K562 (cell line): ENCODE results near the gene SLC6A6. TPM values are rescaled to one million over a fixed set of nuclear protein-coding genes. Genes with fewer than 3 reads are reported as not detected.

ENCODE experiments used
- ATAC-seq: fragments of 200-7000 bp; cut with Tn5 transposase; 3 replicates; pipeline ENCODE4 v1.9.1; 2020; ENCODE audit warnings: moderate library complexity
- BruUV-seq: library from RNA; stranded (reverse); fragments of 400-500 nt; replicated peaks from 2 replicates; lab custom pipeline; 2021; lab: Mats Ljungman, UMichigan
- CTCF ChIA-PET: fragments of 300-600 bp; formaldehyde crosslinking; extraction: SDS; loops from one replicate; lab custom pipeline; 2021; ENCODE audit warnings: low intra/inter-chr PET ratio; lab: Yijun Ruan, JAX
- POLR2A ChIA-PET: fragments of 300-600, 350-650 bp; sonication (Branson Sonifier 250); formaldehyde crosslinking; extraction: SDS; loops from one replicate; lab custom pipeline; 2021; ENCODE audit warnings: antibody characterized with exemption, inconsistent platforms; lab: Yijun Ruan, JAX
- DNase-seq, 4 experiments: peaks; one replicate each; pipeline versions ENCODE4 v3.0.0 to v3.0.0-alpha.2; 2011 to 2018; ENCODE audit warnings: low spot score in 3 of 4, mixed read lengths in 3 of 4; ENCODE audit errors: extremely low read depth in 1 of 4
- FAIRE-seq: peaks from 2 replicates; lab custom pipeline; 2011; peaks lifted over from hg19 to GRCh38; lab: Jason Lieb, UNC
- H2AFZ ChIP-seq: 2 replicates; pipeline ENCODE4 v1.6.0; 2011; ENCODE audit warnings: low read depth, low read length, control low read depth, inconsistent platforms
- H3K27ac ChIP-seq: fragments of 200-600 bp; 3 replicates; pipeline ENCODE4 v1.8.0; 2011; ENCODE audit warnings: low read depth, mild to moderate bottlenecking, control low read depth, inconsistent platforms, low read length, moderate library complexity, mixed read lengths; ENCODE audit errors: extremely low read depth
- H3K27me3 ChIP-seq, 2 experiments: fragments of 300-600 bp in 1 of 2; 2 replicates in 1 of 2; 3 replicates in 1 of 2; pipeline versions ENCODE4 v1.6.0 to v1.8.0; 2011; ENCODE audit warnings: inconsistent platforms in 2 of 2, low read length in 2 of 2, mild to moderate bottlenecking in 1 of 2, mixed read lengths in 1 of 2, moderate library complexity in 1 of 2; ENCODE audit not compliant: control insufficient read depth in 2 of 2, insufficient read depth in 2 of 2
- H3K36me3 ChIP-seq: fragments of 300-600 bp; 3 replicates; pipeline ENCODE4 v1.8.0; 2011; ENCODE audit warnings: mild to moderate bottlenecking, low read length, inconsistent platforms; ENCODE audit not compliant: control insufficient read depth, insufficient read depth
- H3K4me1 ChIP-seq, 2 experiments: fragments of 200-600 bp in 1 of 2; replicated peaks in 1 of 2; 2 replicates in 1 of 2; 3 replicates in 1 of 2; pipeline versions ENCODE4 v1.5.1 to v1.8.0; 2011; ENCODE audit warnings: inconsistent platforms in 2 of 2, low read length in 2 of 2, mild to moderate bottlenecking in 1 of 2, mixed read lengths in 1 of 2, moderate library complexity in 1 of 2; ENCODE audit not compliant: control insufficient read depth in 2 of 2, insufficient read depth in 2 of 2
- H3K4me2 ChIP-seq: 2 replicates; pipeline ENCODE4 v1.6.1; 2011; ENCODE audit warnings: low read length, control low read depth, inconsistent platforms, mixed read lengths; ENCODE audit not compliant: insufficient read depth
- H3K4me3 ChIP-seq: fragments of 200-600 bp; sonication (generic), shearing (Covaris generic); 2 replicates; pipeline ENCODE4 v1.5.1; 2016; ENCODE audit warnings: control low read depth, inconsistent platforms
- H3K79me2 ChIP-seq: fragments of 200-600 bp; 3 replicates; pipeline ENCODE4 v1.8.0; 2011; ENCODE audit warnings: low read length, inconsistent platforms; ENCODE audit not compliant: control insufficient read depth, insufficient read depth
- H3K9ac ChIP-seq, 2 experiments: 2 replicates each; pipeline versions ENCODE4 v1.6.0 to v1.6.1; 2011; ENCODE audit warnings: low read depth in 2 of 2, low read length in 2 of 2, control low read depth in 1 of 2, inconsistent platforms in 1 of 2, mild to moderate bottlenecking in 1 of 2, mixed read lengths in 1 of 2; ENCODE audit not compliant: insufficient read depth in 1 of 2
- H3K9me1 ChIP-seq: one replicate; pipeline ENCODE4 v1.6.0; 2011; ENCODE audit warnings: inconsistent platforms, mild to moderate bottlenecking, low read length, moderate library complexity; ENCODE audit not compliant: control insufficient read depth, insufficient read depth
- H3K9me3 ChIP-seq: replicated peaks from 2 replicates; pipeline ENCODE4 v1.5.1; 2011; ENCODE audit warnings: low read depth, low read length, inconsistent platforms; ENCODE audit not compliant: control insufficient read depth, insufficient read depth
- H4K20me1 ChIP-seq: replicated peaks from 2 replicates; pipeline ENCODE4 v1.6.1; 2011; ENCODE audit warnings: low read length, inconsistent platforms, mixed read lengths; ENCODE audit not compliant: control insufficient read depth, insufficient read depth
- CEBPB ChIP-seq: fragments of 450-650 bp; IDR thresholded peaks from 2 replicates; pipeline ENCODE4 v1.6.1; 2016; ENCODE audit warnings: missing genetic modification characterization, missing compliant biosample characterization
- CREB1 ChIP-seq, 2 experiments: sonication (generic) in 1 of 2; formaldehyde crosslinking in 1 of 2; IDR thresholded peaks; 2 replicates each; pipeline versions ENCODE4 v1.6.1 to v1.8.0; 2012 to 2022; ENCODE audit warnings: inconsistent platforms in 1 of 2, mild to moderate bottlenecking in 1 of 2, missing genetic modification reagents in 1 of 2, moderate library complexity in 1 of 2
- DIDO1 ChIP-seq: fragments of 450-650 bp; IDR thresholded peaks from 2 replicates; pipeline ENCODE4 v1.6.1; 2016; ENCODE audit warnings: low read depth, missing biosample characterization, missing genetic modification characterization
- FOXA3 ChIP-seq, 2 experiments: fragments of 450-650 bp in 1 of 2; sonication (generic) in 1 of 2; formaldehyde crosslinking; IDR thresholded peaks in 1 of 2; conservative IDR thresholded peaks in 1 of 2; 2 replicates each; pipeline versions ENCODE4 v1.4.0 to v1.8.0; 2020 to 2022; ENCODE audit warnings: mild to moderate bottlenecking in 2 of 2, missing genetic modification reagents in 1 of 2
- JUNB ChIP-seq: fragments of 450-650 bp; formaldehyde crosslinking; conservative IDR thresholded peaks from 2 replicates; pipeline ENCODE4 v1.4.0; 2020; ENCODE audit warnings: mild to moderate bottlenecking
- NFE2 ChIP-seq: IDR thresholded peaks from 2 replicates; pipeline ENCODE4 v1.6.1; 2014; ENCODE audit warnings: antibody characterized with exemption, low read depth
- PBX2 ChIP-seq, 2 experiments: IDR thresholded peaks in 1 of 2; conservative IDR thresholded peaks in 1 of 2; 2 replicates each; pipeline ENCODE4 v1.6.1; 2016; ENCODE audit warnings: low read depth in 2 of 2, mild to moderate bottlenecking in 1 of 2, missing compliant biosample characterization in 1 of 2, missing genetic modification characterization in 1 of 2, moderate library complexity in 1 of 2
- RBM34 ChIP-seq: fragments of 200-400 bp; formaldehyde crosslinking; IDR thresholded peaks from 2 replicates; pipeline ENCODE4 v1.6.1; 2018; ENCODE audit warnings: low read length, borderline replicate concordance; ENCODE audit not compliant: insufficient read depth
- VEZF1 ChIP-seq: fragments of 200-800 bp; sonication (Bioruptor generic); IDR thresholded peaks from 2 replicates; pipeline ENCODE4 v1.6.1; 2017; ENCODE audit warnings: missing genetic modification characterization, missing compliant biosample characterization
- YBX1 ChIP-seq: fragments of 450-650 bp; IDR thresholded peaks from 2 replicates; pipeline ENCODE4 v1.7.1; 2016; ENCODE audit warnings: mild to moderate bottlenecking
- ZNF143 ChIP-seq: sonication (generic); formaldehyde crosslinking; IDR thresholded peaks from 2 replicates; pipeline ENCODE4 v1.9.0; 2022; ENCODE audit warnings: mild to moderate bottlenecking, missing genetic modification reagents
- ZNF76 ChIP-seq: fragments of 250-450 bp; sonication (Bioruptor Pico); IDR thresholded peaks from 2 replicates; pipeline ENCODE4 v1.4.0; 2020; ENCODE audit warnings: mild to moderate bottlenecking, moderate library complexity, borderline replicate concordance
- WGBS: fragments of 100-300 bp; shearing (Covaris generic); methylation state at CpG from one replicate; pipeline ENCODE4 v1.1.6; 2016; ENCODE audit warnings: low coverage, mixed read lengths; ENCODE audit not compliant: insufficient coverage; ENCODE audit errors: missing lambda C conversion rate; 5-methylcytosine and 5-hydroxymethylcytosine counted together
- in situ Hi-C: fragments of 300-500 bp; cut with MboI; formaldehyde crosslinking; loops from 4 replicates; pipeline ENCODE4 v1.15.0; 2018; ENCODE audit warnings: inconsistent platforms, mixed read lengths
- intact Hi-C: fragments of 100-400 bp; cut with micrococcal nuclease; formaldehyde crosslinking; loops from 2 replicates; pipeline ENCODE4 v1.14.2; 2022
- polyA plus RNA-seq, 8 experiments: library from polyadenylated mRNA; depleted of rRNA in 4 of 8; stranded (reverse) in 5 of 8; unstranded in 3 of 8; fragments of >200 nt; fragmentation: Nextera tagmentation in 2 of 8; fragmentation: Illumina TruSeq in 1 of 8; extraction: Ambion mirVana in 2 of 8; extraction: Trizol in 1 of 8; gene quantifications; 2 replicates each; pipeline versions ENCODE4 v1.2.1 to v1.2.3, GENCODE V29; 2011 to 2014; ENCODE audit warnings: inconsistent platforms in 1 of 8, missing spikeins in 1 of 8
- total RNA-seq, 7 experiments: library from RNA; depleted of rRNA in 6 of 7; stranded (reverse); fragments of >200 nt in 6 of 7; fragmentation: Illumina TruSeq in 2 of 7; extraction: Trizol in 2 of 7; gene quantifications; 2 replicates each; pipeline versions ENCODE4 v1.2.1 to v1.2.3, GENCODE V29; 2011 to 2021; ENCODE audit warnings: low replicate concordance in 1 of 7

The SLC6A6 gene
- total and polyA plus RNA-seq, 9 of the 15 experiments (the other 6 are each of a cell fraction or from before 2014, with no cell fraction given), result 12.3 to 203 (median 93.2) TPM

DNA sequence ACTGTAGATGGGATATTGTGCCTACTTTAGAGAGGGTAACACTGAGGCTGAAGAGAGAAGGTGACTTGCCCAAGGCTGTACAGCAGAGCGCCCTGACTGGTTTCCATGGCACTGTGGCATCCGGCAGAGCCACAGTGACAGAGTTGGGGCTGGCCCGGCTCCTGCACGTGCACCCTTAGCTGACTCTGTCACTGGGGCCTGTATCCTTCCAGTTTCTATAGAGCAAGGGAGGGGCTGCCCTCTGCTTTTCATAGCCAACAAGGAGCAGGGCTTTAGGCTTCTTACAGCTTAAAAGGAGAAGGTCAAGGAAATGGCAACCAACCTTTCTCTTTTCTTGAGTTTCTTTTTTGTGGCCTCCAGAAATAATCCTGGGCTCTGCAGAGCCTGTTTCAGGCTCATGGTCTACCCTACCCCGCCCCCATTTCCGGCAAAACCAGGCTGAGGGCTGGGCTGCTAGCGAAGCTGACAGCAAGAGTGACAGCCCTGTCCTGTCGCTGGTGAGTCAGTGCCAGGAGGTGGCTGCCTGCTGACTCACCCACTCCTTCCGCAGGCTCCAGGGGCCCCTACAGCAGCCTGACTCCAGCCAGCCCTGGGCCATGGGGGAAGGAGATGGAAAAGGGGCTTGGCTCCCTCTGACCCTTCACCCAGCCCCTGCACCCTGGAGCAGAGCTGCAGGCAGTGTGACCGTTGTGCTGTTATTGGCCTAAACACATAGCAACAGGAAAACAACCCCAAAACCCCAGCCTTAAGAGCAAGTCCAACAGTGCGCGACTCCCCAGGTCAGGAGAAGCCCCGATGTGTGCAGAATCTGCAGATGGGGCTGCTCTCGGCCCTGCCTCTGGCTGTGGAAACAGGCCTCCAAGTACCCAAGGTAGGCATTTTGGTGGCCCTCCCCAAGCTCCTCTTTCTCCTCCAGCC is 29.8 kb downstream of the SLC6A6 start:
- Histone ChIP-seq H3K27ac (peak overlapping the region; percentile 80), H2AFZ (no peak overlapping the region), H4K20me1 (peaks cover 21% of the 10 kb centered on the region), H3K9ac (peak overlapping the region; percentile 60 to 88), H3K36me3 (peaks cover 88% of the 10 kb centered on the region; the same call in 2 of the 3 replicates), H3K9me3 (no peaks in the 10 kb centered on the region), H3K27me3 (no peaks in the 10 kb centered on the region), H3K4me3 (peak overlapping the region; percentile 7; the same call in 1 of the 2 replicates), H3K4me2 (peak overlapping the region; percentile 70), H3K9me1 (peaks cover 10% of the 10 kb centered on the region), H3K79me2 (peaks cover 100% of the 10 kb centered on the region), H3K4me1 (peaks cover 47 to 63% of the 10 kb centered on the region in 2 experiments)
- ATAC-seq (peak; percentile 97), FAIRE-seq (peak; percentile 98), DNase-seq (peak; percentile 94 to 97 (median 96))
- WGBS, result 24% methylated on average over 14 of the region's 14 CpGs
- ChIA-PET CTCF (no interaction called here), POLR2A (interaction anchor here (0.5 to 2.7 kb wide), 9 partner anchors 8 to 1313 kb away, joined by 3 to 7 read pairs (median 3); no protein-coding TSS in a partner anchor)
- in situ Hi-C loops (no loop called here), intact Hi-C loops (loop anchor here (1.0 to 10.0 kb wide), 2 partner anchors 22 to 227 kb away; no protein-coding TSS in a partner anchor)
- TSS peak; percentile 72 for BruUV-seq
- TF ChIP-seq JUNB (CRISPR knock-in tag) (peak; percentile 88), NFE2 (peak; percentile 95), DIDO1 (no peak), RBM34 (no peak), CREB1 (IDR thresholded peaks at IDR 0.05) (0 out of 2 replicates have a peak, but pooled peaks have one; percentile 47), CREB1 (CRISPR knock-in tag; IDR thresholded peaks at IDR 0.05) (0 out of 2 replicates have a peak, but pooled peaks have one; percentile 19), YBX1 (no peak), VEZF1 (CRISPR knock-in tag) (peak; percentile 80), CEBPB (no peak), PBX2 (CRISPR knock-in tag; IDR thresholded peaks at IDR 0.05; ENCODE audit: low read depth) (peak; percentile 93), PBX2 (tag; conservative IDR thresholded peaks at IDR 0.05; ENCODE audit: low read depth) (peak; percentile 97), ZNF143 (no peak), ZNF76 (CRISPR knock-in tag) (no peak), FOXA3 (CRISPR knock-in tag; conservative IDR thresholded peaks at IDR 0.05 in 1 of 2, IDR thresholded peaks at IDR 0.05 in 1 of 2) (no peak)
